SK-N-SH (cell line): ENCODE results near the gene TOP3B. TPM values are rescaled to one million over a fixed set of nuclear protein-coding genes. Genes with fewer than 3 reads are reported as not detected.
A peak's percentile ranks its signal among the peaks of the same experiment; 100 is the strongest.

Experiments used
- CTCF ChIA-PET: fragments of 300-600, 350-600 bp; formaldehyde crosslinking; extraction: SDS; loops from one replicate; lab custom pipeline; 2021; lab: Yijun Ruan, JAX
- POLR2A ChIA-PET: fragments of 350-600 bp; sonication (Branson Sonifier 250); formaldehyde crosslinking; extraction: SDS; loops from one replicate; lab custom pipeline; 2020; ENCODE audit warnings: antibody characterized with exemption, inconsistent platforms; lab: Yijun Ruan, JAX
- DNase-seq: peaks from one replicate; pipeline ENCODE4 v3.0.0; 2012
- H2AFZ ChIP-seq: fragments of 200-600 bp; sonication (generic); 2 replicates; pipeline ENCODE4 v1.8.1; 2016; ENCODE audit warnings: antibody characterized with exemption, mild to moderate bottlenecking, low read depth
- H3F3A ChIP-seq: fragments of 200-600 bp; sonication (generic); replicated peaks from 2 replicates; pipeline ENCODE3; 2016; ENCODE audit warnings: antibody characterized with exemption, mild to moderate bottlenecking; ENCODE audit not compliant: insufficient read depth
- H3K27ac ChIP-seq, 2 experiments: fragments of 200-500 bp in 1 of 2; fragments of 200-600 bp in 1 of 2; sonication (Bioruptor generic) in 1 of 2; sonication (generic), shearing (Covaris generic) in 1 of 2; 2 replicates each; pipeline versions ENCODE4 v1.5.1 to v1.6.1; 2014 to 2016; ENCODE audit warnings: low read depth in 2 of 2, inconsistent platforms in 1 of 2, low read length in 1 of 2, mild to moderate bottlenecking in 1 of 2, mixed read lengths in 1 of 2
- H3K27me3 ChIP-seq: fragments of 200-600 bp; sonication (generic), shearing (Covaris generic); 2 replicates; pipeline ENCODE4 v1.6.1; 2016; ENCODE audit warnings: mixed run types; ENCODE audit not compliant: insufficient read depth
- H3K36me3 ChIP-seq, 2 experiments: fragments of 200-500 bp in 1 of 2; fragments of 200-600 bp in 1 of 2; sonication (Bioruptor generic) in 1 of 2; sonication (generic) in 1 of 2; replicated peaks in 1 of 2; 2 replicates each; pipeline versions ENCODE3 to v1.5.1; 2014 to 2016; ENCODE audit warnings: low read length in 1 of 2, mild to moderate bottlenecking in 1 of 2; ENCODE audit not compliant: insufficient read depth in 2 of 2, control insufficient read depth in 1 of 2
- H3K4me1 ChIP-seq, 2 experiments: fragments of 200-500 bp in 1 of 2; fragments of 200-600 bp in 1 of 2; sonication (Bioruptor generic) in 1 of 2; sonication (generic), shearing (Covaris generic) in 1 of 2; 2 replicates each; pipeline versions ENCODE4 v1.5.1 to v1.6.1; 2014 to 2016; ENCODE audit warnings: low read depth in 1 of 2, low read length in 1 of 2, mixed run types in 1 of 2; ENCODE audit not compliant: insufficient read depth in 2 of 2, control insufficient read depth in 1 of 2
- H3K4me2 ChIP-seq: fragments of 200-600 bp; sonication (generic), shearing (Covaris generic); 2 replicates; pipeline ENCODE4 v1.6.1; 2017; ENCODE audit warnings: mixed run types
- H3K4me3 ChIP-seq, 2 experiments: fragments of 200-500 bp in 1 of 2; fragments of 200-600 bp in 1 of 2; sonication (Bioruptor generic) in 1 of 2; sonication (generic), shearing (Covaris generic) in 1 of 2; 2 replicates each; pipeline versions ENCODE4 v1.5.1 to v1.8.1; 2014 to 2016; ENCODE audit warnings: low read depth in 2 of 2, inconsistent platforms in 1 of 2, low read length in 1 of 2, mild to moderate bottlenecking in 1 of 2, mixed read lengths in 1 of 2, moderate library complexity in 1 of 2
- H3K79me2 ChIP-seq: fragments of 200-600 bp; sonication (generic); 2 replicates; pipeline ENCODE4 v1.8.1; 2017; ENCODE audit warnings: mild to moderate bottlenecking; ENCODE audit not compliant: insufficient read depth
- H3K9ac ChIP-seq: fragments of 200-600 bp; sonication (generic); 2 replicates; pipeline ENCODE4 v1.6.1; 2017; ENCODE audit warnings: mixed run types
- H3K9me2 ChIP-seq: fragments of 200-600 bp; sonication (generic); 2 replicates; pipeline ENCODE4 v1.6.1; 2017; ENCODE audit warnings: mixed run types
- H3K9me3 ChIP-seq: fragments of 200-600 bp; sonication (generic); 2 replicates; pipeline ENCODE4 v1.6.1; 2017; ENCODE audit warnings: mixed run types, mild to moderate bottlenecking, moderate library complexity
- H4K20me1 ChIP-seq: fragments of 200-600 bp; sonication (generic); 2 replicates; pipeline ENCODE4 v1.6.1; 2017; ENCODE audit warnings: mild to moderate bottlenecking, mixed run types; ENCODE audit not compliant: insufficient read depth
- CTCF ChIP-seq: fragments of 200-600 bp; sonication (generic); IDR thresholded peaks from 2 replicates; pipeline ENCODE4 v1.6.1; 2017; ENCODE audit warnings: antibody characterized with exemption, mild to moderate bottlenecking, moderate library complexity
- EP300 ChIP-seq, 2 experiments: IDR thresholded peaks; 2 replicates each; pipeline versions ENCODE4 v1.4.0 to v1.6.1; 2012; ENCODE audit warnings: borderline replicate concordance in 1 of 2, low read depth in 1 of 2, low read length in 1 of 2
- EZH2phosphoT487 ChIP-seq: fragments of 200-600 bp; sonication (generic); IDR thresholded peaks from 2 replicates; pipeline ENCODE4 v1.6.1; 2017; ENCODE audit warnings: low read depth, mixed run types, mild to moderate bottlenecking, antibody characterized with exemption, moderate library complexity, borderline replicate concordance
- FOSL2 ChIP-seq: IDR thresholded peaks from 2 replicates; pipeline ENCODE4 v1.4.0; 2012; ENCODE audit warnings: low read depth, mild to moderate bottlenecking, moderate library complexity, borderline replicate concordance
- MEF2A ChIP-seq: IDR thresholded peaks from 2 replicates; pipeline ENCODE4 v1.4.0; 2012; ENCODE audit warnings: low read depth, borderline replicate concordance
- PBX3 ChIP-seq: IDR thresholded peaks from 2 replicates; pipeline ENCODE4; 2012
- POLR2AphosphoS5 ChIP-seq: IDR thresholded peaks from 2 replicates; pipeline ENCODE4 v1.6.1; 2012; ENCODE audit warnings: low read depth, low read length
- RAD21 ChIP-seq: IDR thresholded peaks from 2 replicates; pipeline ENCODE4 v1.6.1; 2012; ENCODE audit warnings: mild to moderate bottlenecking, low read length
- REST ChIP-seq: IDR thresholded peaks from 2 replicates; pipeline ENCODE4 v1.6.1; 2012; ENCODE audit warnings: mild to moderate bottlenecking, low read depth, low read length, moderate library complexity
- RXRA ChIP-seq: IDR thresholded peaks from 2 replicates; pipeline ENCODE4 v1.4.0; 2012; ENCODE audit warnings: low read depth, mild to moderate bottlenecking, borderline replicate concordance
- SMC3 ChIP-seq: IDR thresholded peaks from 2 replicates; pipeline ENCODE4 v1.6.1; 2012; ENCODE audit warnings: low read depth, low read length, improper control_type of control experiment
- TAF1 ChIP-seq: IDR thresholded peaks from 2 replicates; pipeline ENCODE4 v1.6.1; 2012; ENCODE audit warnings: low read depth, mild to moderate bottlenecking, low read length, moderate library complexity, borderline replicate concordance
- YY1 ChIP-seq: IDR thresholded peaks from 2 replicates; pipeline ENCODE4 v1.4.0; 2012; ENCODE audit warnings: low read depth, mild to moderate bottlenecking
- WGBS: methylation state at CpG from one replicate; pipeline ENCODE4 v1.1.6; 2017; ENCODE audit warnings: low lambda C conversion rate; 5-methylcytosine and 5-hydroxymethylcytosine counted together
- polyA plus RNA-seq, 3 experiments: library from polyadenylated mRNA; depleted of rRNA; stranded (reverse); fragments of >200 nt; gene quantifications; 2 replicates each; pipeline ENCODE4 v1.2.3, GENCODE V29; 2012
- TF ChIP-seq, protein P1 (sequence below): IDR thresholded peaks from 2 replicates; pipeline ENCODE4 v1.4.0; 2012; ENCODE audit warnings: low read depth, borderline replicate concordance

The TOP3B gene
- polyA plus RNA-seq, 1 of the 3 experiments (the other 2 are of a cell fraction), result 14.4 TPM

- 0 out of 2 replicates have a peak, but pooled peaks cover 4% of the 10 kb centered on the region for H4K20me1 ChIP-seq
- TF ChIP-seq MEF2A (no peak), EZH2phosphoT487 (no peak), REST (no peak), YY1 (no peak), EP300 (IDR thresholded peaks at IDR 0.05; ENCODE audit: borderline replicate concordance in 1 of 2, low read depth in 1 of 2, low read length in 1 of 2) (no peak), FOSL2 (no peak), RAD21 (peak; percentile 45), SMC3 (peak; percentile 23; the same call in 1 of the 2 replicates), CTCF (peak; percentile 92), PBX3 (no peak), RXRA (no peak), POLR2AphosphoS5 (no peak), TAF1 (no peak)
- TF ChIP-seq, protein P1, sequence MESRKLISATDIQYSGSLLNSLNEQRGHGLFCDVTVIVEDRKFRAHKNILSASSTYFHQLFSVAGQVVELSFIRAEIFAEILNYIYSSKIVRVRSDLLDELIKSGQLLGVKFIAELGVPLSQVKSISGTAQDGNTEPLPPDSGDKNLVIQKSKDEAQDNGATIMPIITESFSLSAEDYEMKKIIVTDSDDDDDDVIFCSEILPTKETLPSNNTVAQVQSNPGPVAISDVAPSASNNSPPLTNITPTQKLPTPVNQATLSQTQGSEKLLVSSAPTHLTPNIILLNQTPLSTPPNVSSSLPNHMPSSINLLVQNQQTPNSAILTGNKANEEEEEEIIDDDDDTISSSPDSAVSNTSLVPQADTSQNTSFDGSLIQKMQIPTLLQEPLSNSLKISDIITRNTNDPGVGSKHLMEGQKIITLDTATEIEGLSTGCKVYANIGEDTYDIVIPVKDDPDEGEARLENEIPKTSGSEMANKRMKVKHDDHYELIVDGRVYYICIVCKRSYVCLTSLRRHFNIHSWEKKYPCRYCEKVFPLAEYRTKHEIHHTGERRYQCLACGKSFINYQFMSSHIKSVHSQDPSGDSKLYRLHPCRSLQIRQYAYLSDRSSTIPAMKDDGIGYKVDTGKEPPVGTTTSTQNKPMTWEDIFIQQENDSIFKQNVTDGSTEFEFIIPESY, result no peak
- TF ChIP-seq, all 33 proteins: peak for 3
- H3K9me2 ChIP-seq, result no peaks in the 10 kb centered on the region
- CTCF ChIA-PET, result interaction anchor here (0.5 to 2.9 kb wide), 40 partner anchors 9 to 344 kb away, joined by 3 to 48 read pairs (median 4); partner anchors contain the start of genes PPM1F and TOP3B
- peaks cover 23% of the 10 kb centered on the region; the same call in 1 of the 2 replicates for H3K79me2 ChIP-seq
- no peak overlapping the region for H3K9ac ChIP-seq
- peak overlapping the region in 1 of 2 experiments; percentile 42; a peak in 1 of 4 replicates for H3K4me3 ChIP-seq
- no peaks in the 10 kb centered on the region for H3K27me3 ChIP-seq
- no peak overlapping the region for H2AFZ ChIP-seq
- WGBS, result 61% methylated on average over 7 of the region's 7 CpGs
- peaks cover 22 to 66% of the 10 kb centered on the region in 2 experiments for H3K36me3 ChIP-seq
- no peaks in the 10 kb centered on the region for H3K9me3 ChIP-seq
- POLR2A ChIA-PET, result interaction anchor here (0.9 kb wide), 1 partner anchor 10 kb away, joined by 3 read pairs; the partner anchor contains the start of gene TOP3B
- H3K4me1 ChIP-seq, result no peaks in the 10 kb centered on the region
- DNase-seq, result peak; percentile 88
- no peak overlapping the region for H3K27ac ChIP-seq
- H3K4me2 ChIP-seq, result no peak overlapping the region
- H3F3A ChIP-seq, result no peaks in the 10 kb centered on the region
Measured at GRCh38 chr22:21972293-21972779, 10.3 kb downstream of the TOP3B start.
